Superior temporal gyrus (tissue), 1 donor: Measurements from ENCODE around the gene SLMAP.

Experiments used
- DNase-seq: peaks from one replicate; pipeline ENCODE4 v3.0.0-alpha.2; 2016; ENCODE audit errors: extremely low spot score

The SLMAP gene

GRCh38 chr3:57961828-57962447, 205.8 kb downstream of the SLMAP start:
- DNase-seq = no peak

- no peak for DNase-seq
These were observed 206.3 kb downstream of the SLMAP start for GRCh38 chr3:57962448-57962834.

- DNase-seq = no peak
These were observed 207.8 kb downstream of the SLMAP start for GRCh38 chr3:57963811-57964346.

GRCh38 chr3:57966829-57967228, 210.7 kb downstream of the SLMAP start:
- DNase-seq = no peak

DNA sequence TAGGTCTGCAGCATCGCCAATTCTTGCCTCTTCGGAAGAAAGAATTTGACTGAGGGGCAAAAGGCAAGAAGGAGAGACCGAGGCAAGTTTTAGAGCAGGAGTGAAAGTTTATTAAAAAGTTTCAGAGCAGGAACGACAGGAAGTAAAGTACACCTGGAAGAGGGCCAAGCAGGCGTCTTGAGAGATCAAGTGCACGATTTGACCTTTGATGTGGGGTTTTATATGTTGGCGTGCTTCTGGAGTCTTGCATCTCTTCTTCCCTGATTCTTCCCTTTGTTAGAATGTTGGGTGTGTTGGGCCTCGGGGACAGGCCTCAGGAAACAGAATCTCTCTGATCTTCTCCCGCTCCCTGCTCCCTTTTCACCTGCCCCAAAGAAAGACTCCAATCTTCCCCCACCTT, 211.5 kb downstream of the SLMAP start:
- DNase-seq = no peak

DNA sequence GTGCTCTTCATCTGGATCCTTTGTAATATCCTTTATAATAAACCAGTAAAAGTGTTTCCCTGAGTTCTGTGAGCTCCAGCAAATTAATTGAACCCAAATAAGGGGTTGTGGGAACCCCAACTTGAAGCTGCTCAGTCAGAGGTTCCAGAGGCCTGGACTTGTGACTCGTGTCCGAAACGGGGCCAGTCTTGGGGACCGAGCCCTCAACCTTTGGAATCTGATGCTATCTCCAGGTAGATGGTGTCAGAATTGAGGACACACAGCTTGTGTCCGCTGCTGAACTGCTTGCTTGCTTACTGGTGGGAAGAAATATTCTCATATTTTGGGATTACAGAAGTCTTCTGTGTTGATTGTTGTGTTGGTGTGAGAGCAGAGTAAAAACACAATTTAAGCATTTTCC, 212.4 kb downstream of the SLMAP start:
- DNase-seq = no peak

DNA sequence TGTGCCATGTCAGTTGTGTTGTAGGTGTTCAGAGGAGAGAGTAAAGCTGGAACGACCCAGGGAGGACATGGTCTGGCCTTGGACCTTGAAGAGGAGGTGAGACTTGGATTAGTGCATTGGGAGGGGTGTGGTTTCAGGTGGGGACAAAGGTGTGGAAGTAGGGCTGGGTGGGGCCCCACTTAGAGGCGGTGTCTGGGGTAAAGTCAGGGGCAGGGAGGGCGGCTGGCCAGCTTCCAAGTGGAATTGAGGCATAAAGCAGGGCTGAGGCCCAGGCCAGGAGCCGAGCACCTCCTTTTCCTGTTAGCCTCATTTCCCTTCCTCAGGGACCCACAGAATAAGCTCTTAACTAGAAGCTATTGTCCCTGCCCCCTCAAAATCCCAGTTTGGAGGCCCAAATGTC, 215.9 kb downstream of the SLMAP start:
- DNase-seq = no peak

DNA sequence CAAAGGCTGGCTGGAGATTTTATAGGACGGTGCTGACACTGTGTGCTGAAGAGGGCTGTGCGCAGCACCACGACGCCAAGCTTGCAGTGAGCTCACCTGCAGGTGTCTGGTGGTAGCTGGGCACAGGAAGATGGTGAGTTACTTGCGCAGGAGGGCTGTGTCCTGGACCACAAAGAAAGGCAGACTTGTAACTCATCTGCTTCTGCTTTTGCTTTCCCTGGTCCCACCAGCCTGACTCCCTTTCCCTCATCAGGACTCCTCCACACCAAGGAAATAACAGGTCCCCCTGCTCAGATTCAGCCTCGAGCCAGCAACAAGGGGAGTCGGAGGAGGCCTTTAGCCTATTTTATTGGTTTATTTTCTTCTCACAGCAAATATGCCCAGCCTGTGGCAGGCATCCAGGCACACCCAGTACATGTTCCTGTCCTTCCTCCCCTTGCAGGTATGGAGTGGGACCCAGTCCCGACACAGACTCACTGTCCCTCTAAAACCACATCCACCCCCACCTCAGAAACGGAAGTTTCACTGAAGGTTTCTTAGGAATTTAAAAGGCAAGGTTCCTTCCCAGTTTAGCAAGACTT, 216.5 kb downstream of the SLMAP start:
- DNase-seq = no peak

DNA sequence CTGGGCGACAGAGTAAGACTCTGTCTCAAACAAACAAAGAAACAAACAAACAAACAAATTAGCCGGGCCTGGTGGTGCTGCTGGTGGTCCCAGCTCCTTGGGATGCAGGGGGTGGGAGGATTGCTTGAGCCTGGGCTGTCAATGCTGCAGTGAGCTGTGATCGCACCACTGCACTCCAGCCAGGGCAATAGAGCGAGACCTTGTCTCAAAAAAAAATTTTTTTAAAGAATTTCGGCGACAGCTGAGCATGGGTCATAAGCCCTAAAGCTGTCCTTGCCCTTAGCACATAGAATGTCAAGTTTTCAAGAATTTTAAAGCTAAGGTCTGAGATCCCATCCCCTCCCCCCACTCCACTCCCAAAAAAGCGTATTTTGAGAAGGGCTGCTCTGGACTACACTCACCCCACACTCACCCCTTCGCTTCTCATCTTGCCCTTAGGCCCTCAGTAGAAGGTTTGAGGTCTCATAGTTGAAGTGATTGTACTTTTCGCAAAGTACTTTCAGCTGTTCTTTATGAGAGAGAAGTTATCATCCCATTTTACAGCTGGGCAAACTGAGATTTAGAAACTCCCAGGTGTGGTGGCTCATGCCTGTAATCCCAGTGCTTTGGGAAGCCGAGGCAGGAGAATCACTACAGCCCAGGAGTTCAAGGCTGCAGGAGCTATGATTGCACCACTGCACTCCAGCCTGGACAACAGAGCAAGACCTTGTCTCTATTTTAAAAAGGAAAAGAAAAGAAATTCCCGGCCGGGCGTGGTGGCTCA, 217.8 kb downstream of the SLMAP start:
- no peak for DNase-seq

DNA sequence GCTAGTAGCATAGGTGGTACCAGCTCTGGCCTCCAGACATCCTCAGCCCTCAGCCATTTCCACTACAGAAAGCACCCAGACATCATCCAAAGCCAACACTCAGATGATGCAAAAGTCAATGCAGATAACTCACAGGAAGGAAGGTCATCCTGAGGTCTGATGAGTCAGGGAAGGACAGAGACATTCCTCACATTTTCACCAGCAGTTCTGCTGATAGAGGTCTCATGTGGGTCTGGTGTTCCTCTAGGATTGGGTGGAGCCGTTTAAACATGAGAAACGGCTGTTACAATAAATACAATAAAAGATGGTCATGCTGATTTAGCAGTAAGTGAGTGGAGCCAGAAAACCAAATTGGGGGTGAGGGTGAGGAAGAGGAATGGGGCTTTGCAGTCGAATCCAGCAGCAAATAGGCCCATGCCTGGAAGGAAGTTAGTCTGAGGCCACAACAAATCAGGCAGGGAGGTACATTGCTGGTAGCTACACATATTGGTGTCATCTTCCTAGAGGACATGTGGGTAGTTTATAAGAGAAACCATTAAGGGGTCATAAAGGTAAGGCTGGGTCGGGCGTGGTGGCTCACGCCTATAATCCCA, 218.8 kb downstream of the SLMAP start:
- DNase-seq = no peak

DNA sequence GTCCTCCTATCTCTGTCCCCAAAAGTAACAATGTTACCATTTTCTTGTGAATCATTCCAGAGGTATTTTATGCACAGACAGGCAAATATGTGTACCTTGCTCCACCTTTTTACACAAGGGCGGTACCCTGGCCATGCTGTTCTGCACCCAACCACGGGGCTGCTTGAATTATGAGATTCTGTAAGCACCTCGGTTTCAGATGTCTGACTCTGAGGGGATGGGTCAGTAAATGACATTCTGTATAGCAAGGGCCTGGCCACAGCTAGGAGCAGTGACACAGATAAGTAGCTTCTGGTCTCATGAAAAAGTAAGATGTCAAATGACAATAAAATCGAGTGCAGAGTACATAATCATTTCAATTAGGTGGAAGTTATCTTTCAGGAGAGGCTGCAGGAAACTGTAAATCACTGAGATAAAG, 221.7 kb downstream of the SLMAP start:
- no peak for DNase-seq

DNA sequence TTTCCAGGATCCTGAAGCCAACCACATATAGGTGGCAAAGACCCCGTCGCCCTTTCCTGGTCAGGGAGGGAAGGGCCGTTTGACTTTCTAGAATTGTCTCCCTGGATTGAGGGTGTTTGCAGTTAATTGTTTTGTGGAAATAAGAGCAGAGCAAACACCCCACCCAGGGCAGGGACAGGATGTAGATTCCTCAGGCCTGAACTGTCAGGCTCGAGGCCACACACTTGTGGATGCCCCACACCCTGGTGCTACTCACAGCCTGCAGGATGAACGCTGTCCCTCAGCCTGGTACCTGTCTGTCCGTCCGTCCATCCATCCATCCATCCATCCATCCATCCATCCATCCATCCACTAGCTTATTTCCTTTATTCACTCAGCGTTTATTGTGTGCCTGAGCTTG, 222.2 kb downstream of the SLMAP start:
- no peak for DNase-seq
